Activated T-cell treated with anti-CD3 and anti-CD28 coated beads for 24 hours (primary cell): ENCODE data around the gene CLIP3.

Experiments used
- DNase-seq: peaks from one replicate; pipeline ENCODE4 v3.0.0-alpha.2; 2020; ENCODE audit warnings: low read depth

Gene CLIP3

DNA sequence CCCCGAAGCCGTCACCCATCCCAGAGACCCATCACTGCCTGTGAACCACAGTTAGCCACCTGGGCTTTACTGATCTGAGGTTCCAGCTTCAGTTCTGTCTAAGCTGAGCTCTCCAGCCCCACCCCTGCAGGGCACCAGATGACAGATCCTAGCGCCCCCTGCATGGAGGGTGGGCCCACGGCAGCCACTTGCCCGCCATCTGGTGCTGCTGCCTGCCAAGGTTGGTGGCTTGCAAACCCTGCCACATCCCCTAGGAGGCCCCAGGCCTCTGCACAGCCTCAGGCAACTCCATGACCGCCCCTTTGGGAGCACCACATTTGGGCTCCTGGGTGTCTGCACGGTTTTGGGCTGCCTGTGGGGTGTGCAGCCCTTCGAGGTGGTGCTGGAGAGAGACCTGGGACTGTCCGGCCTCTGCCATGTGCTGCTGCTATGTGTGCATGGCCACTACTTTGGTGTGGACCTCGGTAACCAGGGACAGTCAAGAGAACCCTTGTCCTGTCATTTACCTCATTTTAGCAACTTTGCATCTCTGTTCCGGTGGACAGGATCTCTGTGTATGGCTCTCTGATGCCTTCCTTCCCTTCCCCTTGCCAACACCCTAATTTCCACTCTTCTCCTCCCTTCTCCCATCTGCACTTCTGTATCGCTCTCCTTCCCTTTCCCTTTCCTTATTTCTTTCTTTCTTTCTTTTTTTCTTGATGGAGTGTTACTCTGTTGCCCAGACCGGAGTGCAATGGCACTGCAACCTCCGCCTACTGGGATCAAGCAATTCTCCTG, 55.0 kb downstream of the CLIP3 start:
- no peak for DNase-seq

DNA sequence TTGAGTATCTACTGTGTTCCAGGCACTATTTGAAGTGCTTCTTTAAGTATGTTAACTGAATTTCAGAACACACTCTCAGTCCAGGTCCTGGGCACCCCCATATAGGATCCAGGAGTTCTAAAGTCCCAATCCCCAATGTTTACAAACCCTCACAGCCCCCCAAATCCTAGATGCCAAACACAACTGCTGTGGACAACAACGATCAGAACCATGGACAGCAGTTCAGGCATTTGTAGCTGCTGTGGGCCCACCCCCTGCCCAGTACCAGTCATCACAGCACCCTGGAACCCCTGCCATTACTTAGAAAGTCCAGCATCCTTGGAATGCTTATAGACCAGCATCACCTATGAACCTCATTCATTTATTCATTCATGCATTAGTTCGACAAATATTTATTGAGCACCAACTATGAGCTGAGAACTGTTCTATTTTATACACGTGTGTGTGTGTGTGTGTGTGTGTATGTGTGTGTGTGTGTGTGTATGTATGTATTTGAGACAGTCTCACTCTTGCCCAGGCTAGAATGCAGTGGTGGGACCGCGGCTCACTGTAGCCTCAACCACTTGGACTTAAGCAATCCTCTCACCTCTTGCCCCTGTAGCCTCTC, 57.0 kb downstream of the CLIP3 start:
- no peak for DNase-seq

DNA sequence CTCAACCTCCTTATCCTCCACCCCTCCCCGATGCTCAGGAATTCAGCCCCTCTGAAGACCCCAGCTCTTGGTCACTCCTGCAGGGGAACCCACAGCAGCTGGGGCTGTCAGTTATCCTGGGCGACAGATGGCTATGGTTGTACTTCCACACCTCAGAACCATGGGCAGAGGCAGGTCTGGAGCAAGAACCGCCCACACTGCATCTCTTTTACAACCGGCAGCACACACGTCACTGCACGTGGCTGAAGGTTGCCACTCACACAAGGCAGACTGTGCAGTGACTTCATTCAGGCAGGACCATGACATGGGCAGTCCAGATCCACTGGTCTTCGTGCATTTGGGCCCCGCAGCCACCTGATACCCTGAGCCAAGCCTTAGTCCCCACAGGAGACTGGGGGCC, 59.2 kb downstream of the CLIP3 start:
- DNase-seq = no peak

DNA sequence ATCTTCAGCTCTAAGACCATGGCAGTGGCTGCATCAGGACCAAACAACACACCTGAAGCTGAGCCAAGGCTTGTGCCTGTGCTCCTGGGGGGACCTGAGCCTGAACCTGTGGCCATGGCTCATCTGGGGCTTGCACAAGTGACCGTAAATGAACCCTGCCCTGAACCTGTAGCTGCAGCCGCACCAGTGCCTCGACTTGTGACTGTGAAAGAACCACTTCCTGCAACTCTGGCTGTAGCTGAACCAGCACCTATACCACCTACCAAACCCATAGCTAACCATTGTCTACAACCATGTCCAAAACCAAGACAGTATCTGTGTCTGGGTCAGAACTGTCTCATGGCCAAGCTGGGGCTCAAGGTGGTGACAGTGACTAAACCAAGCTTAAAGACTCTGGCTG, 65.9 kb downstream of the CLIP3 start:
- no peak for DNase-seq
